ENCODE measurements around the gene TRAPPC6A.
A peak's percentile ranks its signal among the peaks of the same experiment; 100 is the strongest.
"Not testable (repeated sequence)": the region's sequence is repeated elsewhere in the genome, so short reads cannot be mapped to it uniquely, and the experiment has no call there.

The TRAPPC6A gene

GRCh38 chr19:45130888-45131615 is 47.0 kb downstream of the TRAPPC6A start:
- no peak for DNase-seq (ENCODE audit: low spot score)

GRCh38 chr19:45130236-45130635 is 47.8 kb downstream of the TRAPPC6A start:
- DNase-seq (ENCODE audit: low spot score): no peak

GRCh38 chr19:45128806-45129205 is 49.2 kb downstream of the TRAPPC6A start:
- DNase-seq (ENCODE audit: low spot score): no peak

GRCh38 chr19:45128146-45128545 is 49.9 kb downstream of the TRAPPC6A start:
- no peak for DNase-seq (ENCODE audit: low spot score)

GRCh38 chr19:45126654-45127053 is 51.4 kb downstream of the TRAPPC6A start:
- no peak for DNase-seq (ENCODE audit: low spot score)

GRCh38 chr19:45125975-45126493 is 52.0 kb downstream of the TRAPPC6A start:
- DNase-seq (ENCODE audit: low spot score): peak; percentile 53

DNA sequence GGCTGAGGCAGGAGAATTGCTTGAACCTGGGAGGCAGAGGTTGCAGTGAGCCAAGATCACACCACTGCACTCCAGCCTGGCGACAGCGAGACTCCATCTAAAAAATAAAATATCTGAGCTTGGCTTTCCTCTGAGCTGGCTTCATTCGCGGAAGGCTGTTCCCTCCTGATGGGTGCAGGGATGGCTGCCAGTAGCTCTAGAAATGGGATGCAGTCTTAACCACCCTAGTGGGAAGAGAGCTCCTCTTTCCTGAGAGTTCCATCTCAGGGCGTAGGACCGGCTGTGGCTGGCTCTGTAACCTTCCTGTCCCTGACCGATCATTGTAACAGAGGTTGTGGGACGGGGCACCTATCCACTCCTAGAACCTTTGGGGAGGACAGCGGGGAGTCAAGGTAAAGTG is 52.7 kb downstream of the TRAPPC6A start:
- DNase-seq (ENCODE audit: low spot score): no peak

GRCh38 chr19:45124021-45124420 is 54.0 kb downstream of the TRAPPC6A start:
- no peak for DNase-seq (ENCODE audit: low spot score)

DNA sequence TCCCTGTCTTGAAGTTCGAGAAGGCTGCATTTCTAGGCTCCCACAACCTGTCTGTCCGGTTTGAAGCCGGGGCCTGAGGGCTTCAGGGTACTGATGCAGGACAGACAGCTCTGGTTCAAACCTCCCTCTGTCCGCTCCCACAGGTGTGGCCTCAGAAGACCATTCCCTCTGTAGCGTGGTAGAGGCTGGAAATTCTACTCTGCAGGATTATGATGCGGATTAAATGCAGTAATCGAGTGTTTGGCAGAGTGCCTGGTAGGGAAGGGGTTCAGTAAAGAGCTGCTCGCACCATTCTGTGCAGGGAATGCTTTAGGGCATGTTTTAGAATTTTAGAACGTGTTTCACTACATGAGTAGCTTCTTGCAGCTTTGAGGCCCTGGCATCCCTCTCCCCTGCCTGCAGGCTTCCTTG is 54.6 kb downstream of the TRAPPC6A start:
- no peak for DNase-seq (ENCODE audit: low spot score)

- no peak for DNase-seq (ENCODE audit: low spot score)
Observed at GRCh38 chr19:45122832-45123231, 55.2 kb downstream of the TRAPPC6A start.

DNA sequence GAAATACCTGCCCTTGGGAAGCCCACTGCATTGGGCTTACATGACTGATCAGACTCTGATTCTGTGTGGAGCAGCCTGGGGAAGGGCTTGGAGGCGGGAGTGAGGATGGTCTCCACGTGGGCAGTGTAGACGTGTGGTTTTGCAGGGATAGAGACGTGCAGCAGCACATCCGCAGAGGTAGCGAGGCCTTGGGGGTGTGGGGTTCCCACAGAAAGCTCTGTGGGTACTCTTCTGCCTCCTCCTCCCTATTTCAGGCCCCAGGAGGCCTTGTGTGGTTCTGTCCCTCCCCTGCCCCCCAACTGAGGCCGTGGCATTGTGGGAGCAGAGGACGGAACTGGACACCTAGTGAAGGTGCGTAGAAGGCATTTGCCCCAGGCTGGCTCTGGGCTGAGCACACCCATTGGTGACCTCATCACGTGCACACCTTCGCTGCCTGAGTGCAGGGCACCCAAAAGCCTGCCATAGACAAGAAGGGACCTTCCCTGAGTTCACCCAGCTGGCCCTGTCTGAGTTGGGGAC is 56.2 kb downstream of the TRAPPC6A start:
- no peak for DNase-seq (ENCODE audit: low spot score)

GRCh38 chr19:45119582-45119981 is 58.5 kb downstream of the TRAPPC6A start:
- no peak for DNase-seq (ENCODE audit: low spot score)

DNA sequence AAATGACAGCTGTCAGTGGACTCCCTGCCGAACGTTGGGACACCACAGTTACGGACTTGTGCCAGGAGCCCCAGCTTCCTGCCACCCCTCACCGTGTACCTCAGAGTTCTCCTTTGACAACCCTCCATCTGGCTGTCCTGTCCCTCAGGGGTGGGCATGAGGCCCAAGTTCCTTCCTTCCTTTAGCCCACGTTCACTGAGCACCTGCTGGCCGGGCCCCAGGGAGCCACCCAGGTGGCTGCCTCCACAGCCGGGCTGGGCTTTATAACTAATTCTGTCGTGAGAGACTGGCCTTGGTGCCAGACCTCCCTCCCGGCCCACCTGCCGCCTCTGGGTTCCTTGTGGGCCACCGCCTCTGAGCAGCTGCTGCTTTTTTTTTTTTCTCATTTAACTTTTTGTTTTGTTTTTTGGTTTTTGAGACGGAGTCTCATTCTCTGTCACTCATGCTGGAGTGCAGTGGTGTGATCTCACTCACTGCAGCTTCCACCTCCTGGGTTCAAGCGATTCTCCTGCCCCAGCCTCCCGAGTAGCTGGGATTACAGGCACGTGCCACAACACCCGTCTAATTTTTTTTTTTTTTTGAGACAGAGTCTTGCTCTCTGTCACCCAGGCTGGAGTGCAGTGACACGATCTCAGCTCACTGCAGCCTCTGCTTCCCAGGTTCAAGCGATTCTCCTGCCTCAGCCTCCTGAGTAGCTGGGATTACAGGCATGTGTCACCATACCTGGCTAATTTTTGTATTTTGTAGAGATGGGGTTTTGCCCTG is 59.3 kb downstream of the TRAPPC6A start:
- not testable (repeated sequence) for DNase-seq (ENCODE audit: low spot score)

DNA sequence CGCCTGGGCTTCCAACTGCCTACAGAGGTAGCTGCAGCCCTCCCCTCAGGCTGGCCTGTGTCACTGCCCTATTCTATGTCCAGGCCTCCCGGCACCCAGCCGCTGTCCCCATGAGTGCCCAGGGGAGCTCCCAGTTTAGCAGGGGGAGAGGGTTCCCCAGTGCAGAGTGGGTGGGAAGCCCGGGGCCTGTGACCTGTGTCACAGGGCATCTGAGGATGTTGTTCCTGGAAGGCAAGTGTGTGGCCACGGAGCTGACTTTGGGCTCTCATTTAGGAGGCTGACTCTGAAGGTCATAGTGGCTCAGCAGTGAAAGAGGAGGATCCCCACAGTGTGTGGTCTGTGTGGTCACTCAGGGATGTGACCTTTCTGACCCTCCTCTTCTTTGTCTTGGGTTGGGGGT is 59.9 kb downstream of the TRAPPC6A start:
- no peak for DNase-seq (ENCODE audit: low spot score)

GRCh38 chr19:45117671-45118070 is 60.4 kb downstream of the TRAPPC6A start:
- DNase-seq (ENCODE audit: low spot score): no peak

DNA sequence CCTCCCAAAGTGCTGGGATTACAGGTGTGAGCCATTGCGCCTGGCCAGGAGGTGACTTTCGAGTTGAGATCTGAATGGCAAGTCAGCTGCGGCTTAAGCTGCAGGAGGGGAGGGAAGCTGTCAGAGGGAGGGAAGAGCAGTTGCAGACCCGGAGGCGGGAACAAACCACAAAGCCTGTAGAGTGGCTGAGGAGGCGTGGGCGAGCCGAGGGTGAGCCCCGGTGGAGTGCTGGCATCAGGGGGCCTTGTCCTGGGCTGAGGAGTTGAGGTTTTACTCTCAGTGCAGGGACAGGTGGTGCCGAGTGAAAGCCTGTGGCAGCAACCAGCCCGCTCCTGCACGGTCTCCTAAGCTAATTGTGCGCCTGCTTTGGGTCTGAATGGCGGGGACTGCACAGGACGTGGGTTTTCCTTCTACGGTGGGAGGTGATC is 60.9 kb downstream of the TRAPPC6A start:
- no peak for DNase-seq (ENCODE audit: low spot score)

- no peak for DNase-seq (ENCODE audit: low spot score)
Observed at GRCh38 chr19:45115809-45116615, 62.0 kb downstream of the TRAPPC6A start.

DNA sequence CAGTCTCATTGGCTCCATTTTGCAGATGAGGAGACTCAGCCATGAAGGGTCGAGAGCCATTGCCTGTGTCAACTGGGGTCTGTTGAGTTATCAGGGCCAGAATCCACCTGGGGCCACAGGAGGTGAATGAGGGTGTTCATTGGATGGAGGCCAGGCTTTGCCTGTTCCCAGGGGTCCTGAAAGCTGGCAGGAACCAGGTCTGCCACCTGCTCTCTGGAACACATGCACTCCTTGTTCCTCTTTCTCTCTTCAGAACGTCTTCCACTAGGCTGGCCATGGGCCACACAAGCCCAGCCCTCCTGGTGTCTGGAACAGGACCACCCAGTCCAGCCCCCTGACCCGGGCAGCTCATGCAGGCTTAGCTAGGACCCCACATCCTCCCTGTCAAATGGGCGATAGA is 63.9 kb downstream of the TRAPPC6A start:
- DNase-seq (ENCODE audit: low spot score): no peak

GRCh38 chr19:45113628-45114027 is 64.4 kb downstream of the TRAPPC6A start:
- DNase-seq (ENCODE audit: low spot score): no peak

Measured in RKO (cell line).